B cell (primary cell): ENCODE data around the gene ELANE. TPM values are rescaled to one million over a fixed set of nuclear protein-coding genes. Genes with fewer than 3 reads are reported as not detected.

Experiments used
- ATAC-seq: fragments of 200-7000 bp; cut with Tn5 transposase; one replicate; pipeline ENCODE4 v1.10.0; 2021; ENCODE audit warnings: low read depth, mild to moderate bottlenecking, moderate number of reproducible peaks, moderate library complexity
- CTCF ChIA-PET: fragments of 350-600 bp; sonication (Branson Sonifier 250); formaldehyde crosslinking; loops from one replicate; lab custom pipeline; 2021; ENCODE audit warnings: antibody characterized with exemption, inconsistent platforms; lab: Charles Lee
- POLR2A ChIA-PET: fragments of 350-600 bp; sonication (Branson Sonifier 250); formaldehyde crosslinking; loops from one replicate; lab custom pipeline; 2021; ENCODE audit warnings: antibody characterized with exemption; lab: Charles Lee
- DNase-seq: peaks from one replicate; pipeline ENCODE4 v3.0.0; 2013
- H2AFZ ChIP-seq: 2 replicates; pipeline ENCODE4 v1.6.1; 2012; ENCODE audit warnings: mild to moderate bottlenecking, low read depth, low read length; ENCODE audit not compliant: insufficient read depth, poor library complexity, severe bottlenecking
- H3K27ac ChIP-seq, 2 donors: 1 replicate in 1 of 2; 2 replicates in 1 of 2; pipeline ENCODE4 v1.5.1; 2012 to 2013; ENCODE audit warnings: low read length in 2 of 2, mild to moderate bottlenecking in 2 of 2, moderate library complexity in 1 of 2
- H3K27me3 ChIP-seq, 4 experiments: fragments of 200-600 bp in 1 of 4; sonication (generic) in 1 of 4; replicated peaks in 1 of 4; 1 replicate in 2 of 4; 2 replicates in 2 of 4; pipeline versions ENCODE4 v1.6.1 to v1.7.0; 2013 to 2016; ENCODE audit warnings: low read length in 3 of 4, mild to moderate bottlenecking in 2 of 4, mixed read lengths in 1 of 4, moderate library complexity in 1 of 4; ENCODE audit not compliant: insufficient read depth in 4 of 4, control insufficient read depth in 3 of 4; ENCODE audit errors: control extremely low read depth in 1 of 4
- H3K36me3 ChIP-seq, 2 experiments: replicated peaks in 1 of 2; 1 replicate in 1 of 2; 2 replicates in 1 of 2; pipeline versions ENCODE4 v1.6.1 to v1.7.1; 2013; ENCODE audit warnings: low read length in 1 of 2; ENCODE audit not compliant: insufficient read depth in 2 of 2, control insufficient read depth in 1 of 2; ENCODE audit errors: control extremely low read depth in 1 of 2, extremely low read depth in 1 of 2
- H3K4me1 ChIP-seq, 2 donors: fragments of 200-600 bp in 1 of 2; sonication (generic) in 1 of 2; 1 replicate in 1 of 2; 2 replicates in 1 of 2; pipeline versions ENCODE4 v1.5.1 to v1.6.1; 2013 to 2017; ENCODE audit warnings: low read length in 2 of 2; ENCODE audit not compliant: control insufficient read depth in 2 of 2, insufficient read depth in 2 of 2
- H3K4me2 ChIP-seq: replicated peaks from 2 replicates; pipeline ENCODE3; 2012; ENCODE audit warnings: mild to moderate bottlenecking, low read depth, low read length; ENCODE audit not compliant: poor library complexity, severe bottlenecking
- H3K4me3 ChIP-seq, 5 experiments: fragments of 200-600 bp in 1 of 5; sonication (generic) in 1 of 5; 1 replicate in 3 of 5; 2 replicates in 2 of 5; pipeline versions ENCODE4 v1.5.1 to v1.7.0; 2011 to 2016; ENCODE audit warnings: low read length in 4 of 5, mild to moderate bottlenecking in 4 of 5, low read depth in 2 of 5, control low read depth in 1 of 5, moderate library complexity in 1 of 5; ENCODE audit not compliant: insufficient read depth in 1 of 5; ENCODE audit errors: control extremely low read depth in 1 of 5, extremely low read depth in 1 of 5
- H3K79me2 ChIP-seq: fragments of 200-600 bp; sonication (generic); one replicate; pipeline ENCODE4 v1.6.0; 2016; ENCODE audit warnings: low read length; ENCODE audit not compliant: control insufficient read depth, insufficient read depth
- H3K9ac ChIP-seq: fragments of 200-600 bp; sonication (generic); 2 replicates; pipeline ENCODE4 v1.6.1; 2017; ENCODE audit warnings: mild to moderate bottlenecking, low read length, moderate library complexity
- H3K9me3 ChIP-seq, 3 donors: one replicate each; pipeline versions ENCODE4 v1.6.1 to v1.7.1; 2013; ENCODE audit warnings: low read length in 2 of 3; ENCODE audit not compliant: control insufficient read depth in 2 of 3, insufficient read depth in 1 of 3; ENCODE audit errors: control extremely low read depth in 1 of 3
- H4K20me1 ChIP-seq: 2 replicates; pipeline ENCODE4 v1.6.0; 2012; ENCODE audit warnings: mild to moderate bottlenecking, low read length; ENCODE audit not compliant: insufficient read depth, control insufficient read depth, poor library complexity, severe bottlenecking
- H3K27ac Mint-ChIP-seq: one replicate; pipeline ENCODE4 v1.8.0; 2021; ENCODE audit warnings: mixed read lengths
- H3K27me3 Mint-ChIP-seq: one replicate; pipeline ENCODE4 v1.8.0; 2021; ENCODE audit warnings: mixed read lengths
- H3K4me1 Mint-ChIP-seq: one replicate; pipeline ENCODE4 v1.8.0; 2021; ENCODE audit warnings: mixed read lengths
- H3K4me3 Mint-ChIP-seq: one replicate; pipeline ENCODE4 v1.8.0; 2021; ENCODE audit warnings: mixed read lengths
- H3K9me3 Mint-ChIP-seq: one replicate; pipeline ENCODE4 v1.8.0; 2022; ENCODE audit warnings: mixed read lengths; ENCODE audit not compliant: insufficient read depth
- CTCF ChIP-seq: fragments of 200-600 bp; IDR thresholded peaks from one replicate; pipeline ENCODE4 v1.8.0; 2022; ENCODE audit warnings: antibody characterized with exemption, mild to moderate bottlenecking
- EZH2 ChIP-seq: IDR thresholded peaks from 2 replicates; pipeline ENCODE4 v1.6.1; 2012; ENCODE audit warnings: borderline replicate concordance, low read depth, mild to moderate bottlenecking, moderate library complexity, low read length; ENCODE audit not compliant: insufficient read depth, poor library complexity, severe bottlenecking
- WGBS: methylation state at CpG from one replicate; pipeline ENCODE4 v1.1.5; 2013; ENCODE audit warnings: missing lambda C conversion rate; ENCODE audit not compliant: insufficient coverage; 5-methylcytosine and 5-hydroxymethylcytosine counted together
- intact Hi-C: fragments of 100-400 bp; cut with micrococcal nuclease; formaldehyde crosslinking; loops from one replicate; pipeline ENCODE4 v1.10.0; 2022
- polyA plus RNA-seq: library from polyadenylated mRNA; depleted of rRNA; stranded (reverse); fragments of >200 nt; gene quantifications from 2 replicates; pipeline ENCODE4 v1.2.3, GENCODE V29; 2012
- total RNA-seq, 2 donors: library from RNA; stranded (reverse); fragments of 120-200 nt in 1 of 2; gene quantifications; 1 replicate in 1 of 2; 2 replicates in 1 of 2; pipeline versions ENCODE4 v1.2.3 to v1.2.4, GENCODE V29; 2013 to 2022

Gene ELANE
- total and polyA plus RNA-seq, 2 donors (not counting 1 experiment from before 2014, with no cell fraction given), result 0.18 TPM; not detected in 1

GRCh38 chr19:868458-869244 lies 16.5 kb downstream of the ELANE start:
- POLR2A ChIA-PET, result no interaction called here
- Mint-ChIP-seq H3K27ac (no peak overlapping the region), H3K27me3 (no peaks in the 10 kb centered on the region), H3K4me3 (no peak overlapping the region), H3K4me1 (peaks cover 15% of the 10 kb centered on the region), H3K9me3 (no peaks in the 10 kb centered on the region)
- Histone ChIP-seq H3K4me1 (peaks cover 13 to 27% of the 10 kb centered on the region in 2 donors), H2AFZ (no peak overlapping the region), H3K9ac (no peak overlapping the region), H3K9me3 (peaks cover 0 to 2% (median 0%) of the 10 kb centered on the region in 3 donors), H3K4me2 (no peak overlapping the region), H3K36me3 (peaks cover 0 to 17% of the 10 kb centered on the region in 2 experiments), H4K20me1 (peaks cover 4% of the 10 kb centered on the region), H3K27me3 (no peaks in the 10 kb centered on the region), H3K79me2 (no peaks in the 10 kb centered on the region), H3K4me3 (no peak overlapping the region), H3K27ac (no peak overlapping the region)
- TF ChIP-seq EZH2 (no peak), CTCF (no peak)
- CTCF ChIA-PET, result no interaction called here
- no peak for DNase-seq
- intact Hi-C loops, result no loop called here
- no peak for ATAC-seq
- 94% methylated on average over 32 of the region's 34 CpGs for WGBS
